Hepatocyte (in vitro differentiated cells): Measurements from ENCODE around the gene HMCN1.

ENCODE experiments used
- EZH2 ChIP-seq: fragments of 200-600 bp; sonication (generic); IDR thresholded peaks from 2 replicates; pipeline ENCODE4 v1.6.1; 2016; ENCODE audit warnings: antibody characterized with exemption, mild to moderate bottlenecking, borderline replicate concordance
- EZH2phosphoT487 ChIP-seq: fragments of 200-600 bp; sonication (generic); IDR thresholded peaks from one replicate; pipeline ENCODE4 v1.6.1; 2018; ENCODE audit warnings: antibody characterized with exemption, mild to moderate bottlenecking, low read depth, moderate library complexity; ENCODE audit not compliant: unreplicated experiment, severe bottlenecking
- TF ChIP-seq, protein P1 (sequence below): fragments of 200-600 bp; sonication (generic); IDR thresholded peaks from 2 replicates; pipeline ENCODE4 v1.5.1; 2016; ENCODE audit warnings: antibody characterized with exemption, mild to moderate bottlenecking; ENCODE audit not compliant: poor library complexity

GRCh38 chr1:185916861-185917260 is 182.7 kb downstream of the HMCN1 start:
- TF ChIP-seq, protein P1, sequence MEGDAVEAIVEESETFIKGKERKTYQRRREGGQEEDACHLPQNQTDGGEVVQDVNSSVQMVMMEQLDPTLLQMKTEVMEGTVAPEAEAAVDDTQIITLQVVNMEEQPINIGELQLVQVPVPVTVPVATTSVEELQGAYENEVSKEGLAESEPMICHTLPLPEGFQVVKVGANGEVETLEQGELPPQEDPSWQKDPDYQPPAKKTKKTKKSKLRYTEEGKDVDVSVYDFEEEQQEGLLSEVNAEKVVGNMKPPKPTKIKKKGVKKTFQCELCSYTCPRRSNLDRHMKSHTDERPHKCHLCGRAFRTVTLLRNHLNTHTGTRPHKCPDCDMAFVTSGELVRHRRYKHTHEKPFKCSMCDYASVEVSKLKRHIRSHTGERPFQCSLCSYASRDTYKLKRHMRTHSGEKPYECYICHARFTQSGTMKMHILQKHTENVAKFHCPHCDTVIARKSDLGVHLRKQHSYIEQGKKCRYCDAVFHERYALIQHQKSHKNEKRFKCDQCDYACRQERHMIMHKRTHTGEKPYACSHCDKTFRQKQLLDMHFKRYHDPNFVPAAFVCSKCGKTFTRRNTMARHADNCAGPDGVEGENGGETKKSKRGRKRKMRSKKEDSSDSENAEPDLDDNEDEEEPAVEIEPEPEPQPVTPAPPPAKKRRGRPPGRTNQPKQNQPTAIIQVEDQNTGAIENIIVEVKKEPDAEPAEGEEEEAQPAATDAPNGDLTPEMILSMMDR, result no peak
- TF ChIP-seq EZH2, result no peak
- no peak for TF ChIP-seq EZH2phosphoT487
